GM12878 (cell line): Measurements from ENCODE around the gene N4BP3. TPM values are rescaled to one million over a fixed set of nuclear protein-coding genes. Genes with fewer than 3 reads are reported as not detected.

Experiments
- ATAC-seq: fragments of 200-7000 bp; cut with Tn5 transposase; 3 replicates; pipeline ENCODE4 v1.9.1; 2020; ENCODE audit warnings: mild to moderate bottlenecking, moderate library complexity
- BruUV-seq: library from RNA; stranded (reverse); fragments of 400-500 nt; replicated peaks from 2 replicates; lab custom pipeline; 2021; lab: Mats Ljungman, UMichigan
- CTCF ChIA-PET: fragments of 300-600 bp; sonication (Branson Sonifier 250); formaldehyde crosslinking; extraction: SDS; loops from one replicate; lab custom pipeline; 2021; ENCODE audit warnings: inconsistent platforms; lab: Yijun Ruan, JAX
- POLR2A ChIA-PET: fragments of 350-600 bp; formaldehyde crosslinking; extraction: SDS; loops from one replicate; lab custom pipeline; 2021; ENCODE audit warnings: inconsistent platforms; lab: Charles Lee
- RAD21 ChIA-PET: fragments of 300-600 bp; sonication (Branson Sonifier 250); formaldehyde crosslinking; loops from one replicate; lab custom pipeline; 2023; ENCODE audit warnings: antibody characterized with exemption; ENCODE audit not compliant: unreplicated experiment; lab: Charles Lee
- SMC1A ChIA-PET: fragments of 300-600 bp; sonication (Branson Sonifier 250); formaldehyde crosslinking; loops from one replicate; lab custom pipeline; 2023; ENCODE audit not compliant: unreplicated experiment, uncharacterized antibody; lab: Charles Lee
- DNase-seq: peaks from one replicate; pipeline ENCODE4 v3.0.0-alpha.2; 2011; ENCODE audit warnings: low read depth, low spot score
- FAIRE-seq: peaks from 3 replicates; lab custom pipeline; 2011; peaks lifted over from hg19 to GRCh38; lab: Jason Lieb, UNC
- H2AFZ ChIP-seq: 2 replicates; pipeline ENCODE4 v1.6.0; 2011; ENCODE audit warnings: low read depth, low read length, control low read depth; ENCODE audit not compliant: control insufficient read depth
- H3K27ac ChIP-seq: 2 replicates; pipeline ENCODE4 v1.5.1; 2011; ENCODE audit warnings: control low read depth; ENCODE audit not compliant: control insufficient read depth, insufficient read depth
- H3K27me3 ChIP-seq, 2 experiments: replicated peaks in 1 of 2; 2 replicates each; pipeline versions ENCODE4 v1.6.0 to v1.6.1; 2011; ENCODE audit warnings: low read length in 1 of 2; ENCODE audit not compliant: control insufficient read depth in 2 of 2, insufficient read depth in 2 of 2
- H3K36me3 ChIP-seq, 2 experiments: 2 replicates each; pipeline ENCODE4 v1.5.1; 2011; ENCODE audit warnings: low read length in 1 of 2; ENCODE audit not compliant: control insufficient read depth in 2 of 2, insufficient read depth in 2 of 2
- H3K4me1 ChIP-seq: 2 replicates; pipeline ENCODE4 v1.6.1; 2011; ENCODE audit warnings: mild to moderate bottlenecking, low read length, moderate library complexity, mixed read lengths; ENCODE audit not compliant: control insufficient read depth, insufficient read depth
- H3K4me2 ChIP-seq: 2 replicates; pipeline ENCODE4 v1.6.0; 2011; ENCODE audit warnings: control low read depth; ENCODE audit not compliant: control insufficient read depth, insufficient read depth
- H3K4me3 ChIP-seq: fragments of 200-600 bp; sonication (generic); 2 replicates; pipeline ENCODE4 v1.5.1; 2016
- H3K79me2 ChIP-seq: 2 replicates; pipeline ENCODE4 v1.6.0; 2011; ENCODE audit warnings: low read length; ENCODE audit not compliant: control insufficient read depth, insufficient read depth
- H3K9ac ChIP-seq: 2 replicates; pipeline ENCODE4 v1.8.0; 2011; ENCODE audit warnings: low read length, control low read depth, mixed read lengths; ENCODE audit not compliant: control insufficient read depth, insufficient read depth
- H3K9me3 ChIP-seq: replicated peaks from 3 replicates; pipeline ENCODE4 v1.5.1; 2011; ENCODE audit warnings: mild to moderate bottlenecking, low read length; ENCODE audit not compliant: control insufficient read depth, insufficient read depth
- H4K20me1 ChIP-seq: 2 replicates; pipeline ENCODE4 v1.6.0; 2011; ENCODE audit not compliant: control insufficient read depth, insufficient read depth
- BACH1 ChIP-seq: fragments of 450-650 bp; IDR thresholded peaks from 2 replicates; pipeline ENCODE4 v1.6.1; 2017; ENCODE audit warnings: mild to moderate bottlenecking, borderline replicate concordance
- BHLHE40 ChIP-seq, 2 experiments: fragments of 450-650 bp in 1 of 2; IDR thresholded peaks; 2 replicates each; pipeline ENCODE4 v1.6.1; 2011 to 2017; ENCODE audit warnings: low read depth in 2 of 2, borderline replicate concordance in 1 of 2, improper control_type of control experiment in 1 of 2, low read length in 1 of 2, mild to moderate bottlenecking in 1 of 2
- EZH2 ChIP-seq: IDR thresholded peaks from 2 replicates; pipeline ENCODE4 v1.6.1; 2012; ENCODE audit warnings: low read depth, mild to moderate bottlenecking, control low read depth, inconsistent platforms, low read length, borderline replicate concordance; ENCODE audit not compliant: control insufficient read depth
- GATAD2B ChIP-seq: fragments of 450-650 bp; conservative IDR thresholded peaks from 2 replicates; pipeline ENCODE4 v1.6.1; 2017; ENCODE audit warnings: low read depth, mild to moderate bottlenecking, moderate library complexity
- HCFC1 ChIP-seq: fragments of 150-350 bp; IDR thresholded peaks from 2 replicates; pipeline ENCODE4 v1.6.1; 2014; ENCODE audit warnings: low read length
- PAX8 ChIP-seq: fragments of 450-650 bp; IDR thresholded peaks from 2 replicates; pipeline ENCODE4 v1.6.1; 2017; ENCODE audit warnings: mild to moderate bottlenecking, moderate library complexity
- POU2F2 ChIP-seq: IDR thresholded peaks from 3 replicates; pipeline ENCODE4 v1.6.1; 2011; ENCODE audit warnings: low read depth, mild to moderate bottlenecking, low read length, borderline replicate concordance
- WGBS: methylation state at CpG from one replicate; pipeline ENCODE4 v1.1.6; 2016; ENCODE audit warnings: low lambda C conversion rate; ENCODE audit not compliant: insufficient replicate concordance, insufficient coverage; ENCODE audit errors: missing lambda C conversion rate; 5-methylcytosine and 5-hydroxymethylcytosine counted together
- in situ Hi-C: fragments of 300-500 bp; cut with MboI; formaldehyde crosslinking; loops from 9 replicates; pipeline ENCODE4 v1.14.3; 2018; ENCODE audit warnings: mixed read lengths
- intact Hi-C: fragments of 100-400 bp; cut with micrococcal nuclease; formaldehyde crosslinking; loops from one replicate; pipeline ENCODE4 v1.14.2; 2022; ENCODE audit not compliant: unreplicated experiment
- polyA plus RNA-seq, 11 experiments: library from polyadenylated mRNA; depleted of rRNA in 4 of 11; unstranded in 6 of 11; stranded (reverse) in 5 of 11; fragments of >200 nt; fragmentation: Nextera tagmentation in 4 of 11; fragmentation: Illumina TruSeq in 1 of 11; extraction: Ambion mirVana in 4 of 11; extraction: Trizol in 1 of 11; gene quantifications; 1 replicate in 1 of 11; 2 replicates in 10 of 11; pipeline versions ENCODE4 v1.2.1 to v1.2.3, GENCODE V29; 2011 to 2016; ENCODE audit warnings: inconsistent platforms in 2 of 11, missing spikeins in 2 of 11, low read depth in 1 of 11
- total RNA-seq, 4 experiments: library from RNA; depleted of rRNA in 3 of 4; stranded (reverse); fragments of >200 nt in 3 of 4; fragmentation: Illumina TruSeq in 1 of 4; extraction: Trizol in 1 of 4; gene quantifications; 2 replicates each; pipeline versions ENCODE4 v1.2.1 to v1.2.3, GENCODE V29; 2013 to 2021
- TF ChIP-seq, protein P1 (sequence below): IDR thresholded peaks from 2 replicates; pipeline ENCODE4 v1.6.1; 2011; ENCODE audit warnings: low read depth, mild to moderate bottlenecking, low read length, moderate library complexity, borderline replicate concordance; ENCODE audit errors: extremely low read depth

The N4BP3 gene
- total and polyA plus RNA-seq, 10 of the 15 experiments (the other 5 are each of a cell fraction or from before 2014, with no cell fraction given): 0.06 to 13.0 (median 4.3) TPM

DNA sequence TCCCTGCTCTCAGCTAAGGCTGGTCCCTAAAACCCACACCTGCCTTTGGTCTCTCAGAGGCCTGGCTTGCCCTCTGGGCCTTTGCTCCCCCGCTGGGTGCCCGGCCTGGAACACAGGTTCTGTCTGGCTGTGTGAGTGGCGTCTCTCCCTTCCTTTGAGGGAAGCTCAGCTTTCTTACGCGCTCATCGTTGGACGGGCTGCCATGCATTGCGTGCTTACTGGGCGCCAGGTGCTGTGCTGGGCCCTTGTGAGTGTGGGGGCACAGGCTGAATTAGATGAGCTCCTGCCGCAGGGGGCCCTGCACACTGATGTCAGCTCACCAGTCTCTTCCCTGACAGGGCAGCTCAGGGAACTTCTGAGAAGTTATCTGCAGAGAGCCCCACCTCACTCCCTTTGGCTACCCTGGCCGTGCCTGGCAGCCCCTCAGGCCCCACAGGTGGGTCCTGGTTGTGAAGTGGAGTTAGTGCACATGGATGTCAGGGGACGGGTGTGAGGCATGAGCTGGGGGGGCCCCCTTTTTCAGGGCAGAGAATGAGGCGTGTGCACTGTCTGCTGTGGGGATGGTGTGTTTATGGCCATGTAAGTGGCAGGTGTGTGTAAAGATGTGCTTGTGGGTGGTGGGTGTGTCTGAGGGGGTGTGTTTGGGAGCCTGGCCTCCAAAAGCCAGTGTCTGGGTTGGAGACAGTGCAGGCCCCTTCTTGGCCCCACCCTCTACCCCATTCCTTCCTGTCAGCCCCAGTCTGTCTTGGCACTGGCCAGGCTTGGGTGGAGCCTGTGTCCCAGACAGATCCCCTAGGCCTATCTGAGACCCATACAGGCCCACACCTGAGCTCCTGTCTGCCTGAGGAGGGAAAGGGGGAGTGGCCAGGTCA is 10.0 kb downstream of the N4BP3 start:
- TF ChIP-seq GATAD2B (no peak), POU2F2 (no peak), BACH1 (no peak), BHLHE40 (IDR thresholded peaks at IDR 0.05; ENCODE audit: borderline replicate concordance in 1 of 2, low read depth in 2 of 2, low read length in 1 of 2) (no peak), EZH2 (no peak), HCFC1 (no peak), PAX8 (no peak)
- TF ChIP-seq, protein P1, sequence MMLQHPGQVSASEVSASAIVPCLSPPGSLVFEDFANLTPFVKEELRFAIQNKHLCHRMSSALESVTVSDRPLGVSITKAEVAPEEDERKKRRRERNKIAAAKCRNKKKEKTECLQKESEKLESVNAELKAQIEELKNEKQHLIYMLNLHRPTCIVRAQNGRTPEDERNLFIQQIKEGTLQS: no peak
- ChIA-PET CTCF (interaction anchor here (1.1 to 3.0 kb wide), 2 partner anchors 12 to 46 kb away, joined by 3 to 20 read pairs; no protein-coding TSS in a partner anchor), POLR2A (no interaction called here), RAD21 (interaction anchor here (0.6 to 1.0 kb wide), 2 partner anchors 30 to 35 kb away, joined by 3 read pairs; partner anchors contain the start of gene NHP2), SMC1A (interaction anchor here (0.7 to 1.5 kb wide), 3 partner anchors 28 to 47 kb away, joined by 3 to 4 read pairs (median 4); partner anchors contain the start of gene NHP2)
- ATAC-seq (no peak), FAIRE-seq (no peak), DNase-seq (no peak)
- BruUV-seq: no TSS peak
- in situ Hi-C loops (loop anchor here (10.0 kb wide), 1 partner anchor 1691 kb away; no protein-coding TSS in a partner anchor), intact Hi-C loops (no loop called here)
- no peaks in the 10 kb centered on the region for H3K27me3 ChIP-seq
- H3K36me3 ChIP-seq: peaks cover 3 to 19% of the 10 kb centered on the region in 2 experiments; a peak in 3 of 4 replicates
- no peak overlapping the region for H2AFZ ChIP-seq
- H3K4me3 ChIP-seq: no peak overlapping the region
- WGBS: 87% methylated on average over 13 of the region's 13 CpGs
- peaks cover 15% of the 10 kb centered on the region for H3K4me1 ChIP-seq
- H3K9ac ChIP-seq: no peak overlapping the region
- H3K4me2 ChIP-seq: no peak overlapping the region
- no peaks in the 10 kb centered on the region for H3K9me3 ChIP-seq
- peaks cover 9% of the 10 kb centered on the region for H3K79me2 ChIP-seq
- no peaks in the 10 kb centered on the region for H4K20me1 ChIP-seq
- H3K27ac ChIP-seq: no peak overlapping the region
